T-helper 22 cell (primary cell): Measurements from ENCODE around the gene CLSTN2.

ENCODE experiments used
- DNase-seq: peaks from one replicate; pipeline ENCODE4 v3.0.0-alpha.2; 2020; ENCODE audit warnings: low read depth

Gene CLSTN2

GRCh38 chr3:140341817-140342403, 406.9 kb downstream of the CLSTN2 start:
- DNase-seq, result no peak

GRCh38 chr3:140342668-140343067, 407.7 kb downstream of the CLSTN2 start:
- DNase-seq, result no peak

DNA sequence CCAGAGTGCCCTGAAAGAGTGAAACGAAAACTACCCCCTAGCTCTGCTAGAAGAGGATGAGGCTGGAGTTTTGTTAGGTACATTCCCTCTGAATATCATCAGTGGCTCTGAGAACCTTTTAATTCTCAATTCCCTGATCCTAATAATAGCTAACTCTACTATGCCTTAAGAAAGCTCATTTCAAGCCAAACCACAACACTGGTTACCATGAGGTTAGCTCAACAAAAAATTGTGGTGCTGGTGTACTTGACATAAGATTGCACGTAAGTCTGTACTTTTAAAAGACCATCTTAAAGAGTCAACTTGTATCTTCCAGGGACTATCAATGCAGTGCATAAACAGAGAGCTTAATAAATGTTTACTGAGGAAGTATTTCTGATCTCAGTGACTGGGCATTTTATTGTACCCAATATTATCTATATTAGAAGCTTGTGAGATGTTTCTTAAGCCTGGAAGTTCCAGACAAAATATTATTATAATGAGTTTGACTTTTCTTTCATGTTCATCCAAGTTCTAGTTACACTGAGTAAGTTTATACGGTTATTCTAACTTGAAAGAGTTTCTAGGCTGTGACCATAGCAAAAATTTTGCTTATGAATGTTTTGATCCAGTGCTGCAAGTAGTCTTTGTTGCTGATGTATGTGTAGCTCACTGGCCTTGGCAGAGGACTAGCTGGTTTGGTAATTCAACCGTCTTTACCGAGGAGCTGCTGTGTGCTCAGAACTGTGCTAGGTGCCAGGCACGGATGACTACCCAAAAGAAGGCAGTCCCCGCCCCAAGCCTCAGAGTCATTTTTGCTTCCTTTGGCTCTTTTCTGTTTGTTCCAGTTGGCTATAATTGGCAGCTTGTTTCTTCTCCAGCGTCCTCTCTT, 408.5 kb downstream of the CLSTN2 start:
- DNase-seq, result no peak

- no peak for DNase-seq
Observed at GRCh38 chr3:140344082-140344454, 409.1 kb downstream of the CLSTN2 start.

DNA sequence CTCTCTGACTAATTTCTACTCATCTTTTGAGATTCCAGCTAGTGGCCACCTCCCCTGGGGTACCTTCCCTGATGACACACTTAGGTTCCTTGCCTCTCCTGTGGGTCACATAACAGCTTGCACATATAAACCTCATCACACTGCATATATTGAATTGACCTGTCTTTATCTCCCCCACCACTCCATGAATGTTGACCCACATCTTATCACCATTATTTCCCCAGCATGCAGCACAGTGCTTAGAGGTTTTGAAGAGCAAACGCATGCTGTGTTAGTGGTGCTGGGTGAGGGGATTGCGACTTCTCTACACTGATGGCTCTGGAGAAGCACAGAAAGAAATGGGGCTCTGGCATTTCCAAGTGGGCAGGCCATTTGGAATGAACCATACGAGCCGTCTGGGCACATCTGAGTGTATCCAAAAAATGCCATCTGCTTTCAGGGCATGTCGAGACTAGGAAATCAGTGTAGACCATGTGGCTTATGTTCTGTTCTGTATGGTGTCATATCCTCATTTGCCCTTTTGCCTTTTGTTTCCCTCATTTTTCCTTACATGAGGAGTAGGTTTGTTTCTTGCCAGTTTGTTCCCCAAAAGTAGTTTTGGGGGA, 409.7 kb downstream of the CLSTN2 start:
- DNase-seq, result no peak

GRCh38 chr3:140347151-140347550, 412.2 kb downstream of the CLSTN2 start:
- no peak for DNase-seq

DNA sequence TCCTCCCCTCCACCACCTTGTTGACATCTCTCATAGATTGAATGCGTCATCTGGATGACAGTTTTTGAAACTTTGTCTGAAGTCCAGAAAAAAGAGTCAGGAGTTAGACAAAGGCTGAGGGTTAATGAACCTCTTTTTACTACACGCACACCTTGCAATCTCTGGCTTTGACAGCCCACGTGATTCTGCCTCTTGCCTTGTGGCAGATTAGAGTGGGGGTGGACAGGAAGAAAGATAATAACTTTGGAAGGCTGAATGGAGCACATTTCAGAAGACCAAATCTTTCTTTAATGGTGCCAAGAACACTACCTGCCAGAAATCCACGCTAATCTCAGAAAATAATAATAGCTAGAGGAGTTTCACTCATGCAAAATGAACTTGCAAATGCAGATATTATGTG, 415.0 kb downstream of the CLSTN2 start:
- DNase-seq, result no peak

DNA sequence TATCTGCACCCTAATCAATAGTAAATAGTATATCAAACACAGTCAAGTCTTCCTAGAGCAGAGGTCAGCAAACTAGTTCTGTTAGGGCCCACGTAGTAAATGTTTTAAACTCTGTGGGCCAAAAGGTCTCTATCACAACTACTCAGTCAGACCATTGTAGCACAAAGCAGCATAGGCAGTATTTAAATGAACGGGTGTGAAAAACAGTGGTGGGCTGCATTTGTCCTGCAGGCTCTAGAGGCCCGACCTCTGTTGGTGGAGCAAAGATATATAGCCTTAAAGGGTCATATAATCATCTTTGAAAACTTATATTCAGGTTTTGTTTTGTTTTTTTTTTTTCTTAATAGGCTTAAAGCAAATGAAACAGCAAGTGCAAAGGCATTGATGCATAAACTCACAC, 416.5 kb downstream of the CLSTN2 start:
- no peak for DNase-seq

- no peak for DNase-seq
Observed at GRCh38 chr3:140355481-140355880, 420.5 kb downstream of the CLSTN2 start.

- DNase-seq, result no peak
Observed at GRCh38 chr3:140358686-140359085, 423.7 kb downstream of the CLSTN2 start.

- DNase-seq, result no peak
Observed at GRCh38 chr3:140359233-140359995, 424.4 kb downstream of the CLSTN2 start.

DNA sequence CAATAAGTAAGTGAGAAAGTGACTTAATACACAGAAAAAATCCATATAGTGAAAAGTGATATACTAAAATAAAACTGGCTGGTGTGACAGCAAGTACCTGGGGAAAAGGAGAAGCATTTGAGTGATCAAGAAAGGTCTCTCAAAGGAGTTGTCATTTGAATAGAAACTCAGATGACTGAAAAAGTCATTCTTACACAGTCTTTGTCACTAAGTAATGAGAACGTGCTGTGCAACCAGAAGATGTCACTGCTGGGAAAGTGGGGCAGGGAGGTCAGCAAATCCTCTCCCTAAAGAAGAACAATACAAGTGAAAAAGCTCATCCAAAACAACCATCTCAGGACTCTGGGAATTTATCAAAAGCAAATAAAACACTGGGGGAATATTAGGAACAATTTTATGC, 425.3 kb downstream of the CLSTN2 start:
- DNase-seq, result no peak

DNA sequence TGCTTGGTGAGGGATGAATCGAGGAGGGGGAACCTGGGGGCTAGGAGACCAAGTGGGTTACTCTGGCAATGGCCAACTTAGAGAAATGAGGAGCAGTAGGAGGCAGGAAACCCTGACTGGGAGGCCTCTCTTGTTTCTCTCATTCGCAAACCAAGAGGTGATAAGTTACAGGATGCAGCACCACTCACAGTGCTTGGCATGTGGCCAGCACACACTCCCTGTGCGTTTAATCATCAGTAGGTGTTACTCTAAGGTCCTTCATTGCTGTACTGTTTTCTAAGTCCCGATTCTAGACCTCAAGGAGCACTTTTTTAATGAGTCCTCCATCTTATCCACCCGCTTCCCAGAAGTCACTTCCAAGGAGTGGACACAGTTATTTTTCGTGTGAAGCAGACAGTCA, 428.8 kb downstream of the CLSTN2 start:
- no peak for DNase-seq

- DNase-seq, result no peak
Observed at GRCh38 chr3:140365872-140366697, 431.1 kb downstream of the CLSTN2 start.

GRCh38 chr3:140368223-140368811, 433.3 kb downstream of the CLSTN2 start:
- DNase-seq, result no peak

- DNase-seq, result no peak
Observed at GRCh38 chr3:140370686-140371085, 435.7 kb downstream of the CLSTN2 start.

- no peak for DNase-seq
Observed at GRCh38 chr3:140373234-140373633, 438.2 kb downstream of the CLSTN2 start.

DNA sequence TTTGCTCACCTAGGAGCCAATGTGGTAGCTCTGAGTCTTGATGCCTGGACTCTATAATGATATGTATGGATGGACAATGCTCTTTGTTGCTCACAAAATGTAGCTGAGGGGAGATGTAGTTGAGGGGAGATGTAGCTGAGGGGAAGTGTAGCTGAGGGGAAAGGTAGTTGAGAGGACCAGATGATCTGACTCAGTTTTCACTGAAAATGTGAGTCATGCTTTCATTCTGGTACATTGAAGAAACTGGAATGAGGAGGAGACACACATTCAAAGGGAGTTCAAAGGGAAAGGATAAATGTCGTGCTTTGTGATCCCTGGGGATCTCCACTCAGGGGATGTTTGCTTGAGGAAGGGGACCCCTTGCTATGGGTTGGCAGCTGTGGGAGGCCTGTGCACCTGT, 440.0 kb downstream of the CLSTN2 start:
- no peak for DNase-seq

- DNase-seq, result no peak
Observed at GRCh38 chr3:140376136-140376889, 441.3 kb downstream of the CLSTN2 start.

GRCh38 chr3:140377644-140378043, 442.7 kb downstream of the CLSTN2 start:
- no peak for DNase-seq
